Sigmoid colon (tissue), 7 donors: ENCODE measurements around the gene CCL2. TPM values are rescaled to one million over a fixed set of nuclear protein-coding genes. Genes with fewer than 3 reads are reported as not detected.

ENCODE experiments used
- DNase-seq: peaks from one replicate; pipeline ENCODE4 v3.0.0-alpha.2; 2019
- H3K27ac ChIP-seq, 4 donors: fragments of 200-600 bp; sonication (generic); one replicate each; pipeline ENCODE4 v1.5.1; 2016 to 2019; ENCODE audit warnings: mild to moderate bottlenecking in 1 of 4
- H3K27me3 ChIP-seq, 3 donors: fragments of 200-600 bp; sonication (generic); one replicate each; pipeline ENCODE4 v1.5.1; 2019; ENCODE audit warnings: mild to moderate bottlenecking in 1 of 3
- H3K36me3 ChIP-seq, 4 donors: fragments of 200-600 bp; sonication (generic); one replicate each; pipeline ENCODE4 v1.5.1; 2016 to 2019
- H3K4me1 ChIP-seq, 4 donors: fragments of 200-600 bp; sonication (generic); one replicate each; pipeline ENCODE4 v1.5.1; 2017 to 2019
- H3K4me3 ChIP-seq, 4 donors: fragments of 200-600 bp; sonication (generic); one replicate each; pipeline ENCODE4 v1.5.1; 2017 to 2019; ENCODE audit warnings: mild to moderate bottlenecking in 2 of 4, moderate library complexity in 1 of 4
- H3K9me3 ChIP-seq, 4 donors: fragments of 200-600 bp in 3 of 4; sonication (generic) in 3 of 4; one replicate each; pipeline versions ENCODE4 v1.5.1 to v1.6.1; 2013 to 2019
- EP300 ChIP-seq, 4 donors: sonication (generic); formaldehyde crosslinking; IDR thresholded peaks; one replicate each; pipeline ENCODE4 v1.6.1; 2017; ENCODE audit warnings: antibody characterized with exemption in 4 of 4
- POLR2A ChIP-seq, 2 donors: fragments of 450-650 bp; IDR thresholded peaks; one replicate each; pipeline ENCODE4 v1.6.1; 2016; ENCODE audit warnings: antibody characterized with exemption in 2 of 2, mild to moderate bottlenecking in 2 of 2, moderate library complexity in 2 of 2
- POLR2AphosphoS5 ChIP-seq, 4 donors: sonication (generic); formaldehyde crosslinking; IDR thresholded peaks; one replicate each; pipeline ENCODE4 v1.6.1; 2017; ENCODE audit warnings: antibody characterized with exemption in 4 of 4
- WGBS, 2 donors: extraction: QIAGEN DNeasy Blood & Tissue Kit; methylation state at CpG; one replicate each; pipeline ENCODE4 v1.1.7; 2013; 5-methylcytosine and 5-hydroxymethylcytosine counted together
- intact Hi-C: fragments of 100-400 bp; cut with DNase I; formaldehyde crosslinking; loops from one replicate; pipeline ENCODE4 v1.15.1; 2023
- polyA plus RNA-seq, 3 donors: library from polyadenylated mRNA; stranded (reverse); fragments of 200-250 nt; gene quantifications; one replicate each; pipeline ENCODE4 v1.2.3, GENCODE V29; 2013
- total RNA-seq, 4 donors: library from RNA; depleted of rRNA; stranded (reverse); fragments of >200 nt; gene quantifications; one replicate each; pipeline ENCODE4 v1.1.0, GENCODE V29; 2016
- TF ChIP-seq, protein P1 (sequence below), 4 experiments: fragments of 450-650 bp in 3 of 4; fragments of 200-600 bp in 1 of 4; IDR thresholded peaks; one replicate each; pipeline ENCODE4 v1.5.1; 2016 to 2019; ENCODE audit warnings: antibody characterized with exemption in 4 of 4, mild to moderate bottlenecking in 3 of 4, moderate library complexity in 2 of 4
- donor health status: healthy with polysubstance abuse.
- donor health status: Bipolar disorder and iron deficiency.
- donor health status: healthy.

CCL2 gene
- total and polyA plus RNA-seq, 7 donors: 24.3 to 862 (median 37.6) TPM

DNA sequence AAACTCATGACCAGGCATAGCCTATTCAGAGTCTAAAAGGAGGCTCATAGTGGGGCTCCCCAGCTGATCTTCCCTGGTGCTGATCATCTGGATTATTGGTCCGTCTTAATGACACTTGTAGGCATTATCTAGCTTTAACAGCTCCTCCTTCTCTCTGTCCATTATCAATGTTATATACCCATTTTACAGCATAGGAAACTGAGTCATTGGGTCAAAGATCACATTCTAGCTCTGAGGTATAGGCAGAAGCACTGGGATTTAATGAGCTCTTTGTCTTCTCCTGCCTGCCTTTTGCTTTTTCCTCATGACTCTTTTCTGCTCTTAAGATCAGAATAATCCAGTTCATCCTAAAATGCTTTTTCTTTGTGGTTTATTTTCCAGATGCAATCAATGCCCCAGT lies 756 bp downstream of the CCL2 start:
- intact Hi-C loops: loop anchor here (1.0 kb wide), 1 partner anchor 56 kb away; no protein-coding TSS in a partner anchor
- Histone ChIP-seq H3K4me1 (peaks cover 0 to 61% (median 52%) of the 10 kb centered on the region in 4 donors), H3K9me3 (no peaks in the 10 kb centered on the region), H3K36me3 (no peaks in the 10 kb centered on the region), H3K4me3 (peak overlapping the region; percentile 19 to 50 (median 42)), H3K27ac (peak overlapping the region; percentile 80 to 92 (median 84)), H3K27me3 (no peaks in the 10 kb centered on the region)
- no peak for DNase-seq
- WGBS, 2 donors: 63 to 72% methylated on average over 1 of the region's 1 CpG
- TF ChIP-seq, protein P1, sequence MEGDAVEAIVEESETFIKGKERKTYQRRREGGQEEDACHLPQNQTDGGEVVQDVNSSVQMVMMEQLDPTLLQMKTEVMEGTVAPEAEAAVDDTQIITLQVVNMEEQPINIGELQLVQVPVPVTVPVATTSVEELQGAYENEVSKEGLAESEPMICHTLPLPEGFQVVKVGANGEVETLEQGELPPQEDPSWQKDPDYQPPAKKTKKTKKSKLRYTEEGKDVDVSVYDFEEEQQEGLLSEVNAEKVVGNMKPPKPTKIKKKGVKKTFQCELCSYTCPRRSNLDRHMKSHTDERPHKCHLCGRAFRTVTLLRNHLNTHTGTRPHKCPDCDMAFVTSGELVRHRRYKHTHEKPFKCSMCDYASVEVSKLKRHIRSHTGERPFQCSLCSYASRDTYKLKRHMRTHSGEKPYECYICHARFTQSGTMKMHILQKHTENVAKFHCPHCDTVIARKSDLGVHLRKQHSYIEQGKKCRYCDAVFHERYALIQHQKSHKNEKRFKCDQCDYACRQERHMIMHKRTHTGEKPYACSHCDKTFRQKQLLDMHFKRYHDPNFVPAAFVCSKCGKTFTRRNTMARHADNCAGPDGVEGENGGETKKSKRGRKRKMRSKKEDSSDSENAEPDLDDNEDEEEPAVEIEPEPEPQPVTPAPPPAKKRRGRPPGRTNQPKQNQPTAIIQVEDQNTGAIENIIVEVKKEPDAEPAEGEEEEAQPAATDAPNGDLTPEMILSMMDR (IDR thresholded peaks at IDR 0.05): no peak
- TF ChIP-seq POLR2AphosphoS5 (IDR thresholded peaks at IDR 0.05): no peak

- Histone ChIP-seq H3K27ac (no peak overlapping the region), H3K4me1 (peaks cover 0 to 45% (median 36%) of the 10 kb centered on the region in 4 donors), H3K27me3 (no peaks in the 10 kb centered on the region), H3K4me3 (peak overlapping the region in 1 of 4 donors; percentile 44), H3K36me3 (no peaks in the 10 kb centered on the region), H3K9me3 (no peaks in the 10 kb centered on the region)
- intact Hi-C loops: no loop called here
- WGBS, 2 donors: 65 to 79% methylated on average over 5 of the region's 5 CpGs
- TF ChIP-seq, protein P1 (IDR thresholded peaks at IDR 0.05): no peak
- no peak for TF ChIP-seq POLR2A (IDR thresholded peaks at IDR 0.05)
- TF ChIP-seq EP300 (IDR thresholded peaks at IDR 0.05): no peak
- TF ChIP-seq POLR2AphosphoS5 (IDR thresholded peaks at IDR 0.05): no peak
- no peak for DNase-seq
These were observed 2.4 kb downstream of the CCL2 start for GRCh38 chr17:34257299-34257985.

GRCh38 chr17:34257986-34258326 lies 2.9 kb downstream of the CCL2 start:
- Histone ChIP-seq H3K36me3 (no peaks in the 10 kb centered on the region), H3K27me3 (no peaks in the 10 kb centered on the region), H3K4me1 (peaks cover 0 to 40% (median 30%) of the 10 kb centered on the region in 4 donors), H3K27ac (peak overlapping the region in 1 of 4 donors; percentile 18), H3K9me3 (no peaks in the 10 kb centered on the region), H3K4me3 (no peak overlapping the region)
- intact Hi-C loops: no loop called here
- 78 to 84% methylated on average over 1 of the region's 1 CpG for WGBS, 2 donors
- TF ChIP-seq POLR2A (IDR thresholded peaks at IDR 0.05) (no peak), EP300 (IDR thresholded peaks at IDR 0.05) (no peak), POLR2AphosphoS5 (IDR thresholded peaks at IDR 0.05) (no peak)
- TF ChIP-seq, protein P1 (IDR thresholded peaks at IDR 0.05): no peak
- no peak for DNase-seq

DNA sequence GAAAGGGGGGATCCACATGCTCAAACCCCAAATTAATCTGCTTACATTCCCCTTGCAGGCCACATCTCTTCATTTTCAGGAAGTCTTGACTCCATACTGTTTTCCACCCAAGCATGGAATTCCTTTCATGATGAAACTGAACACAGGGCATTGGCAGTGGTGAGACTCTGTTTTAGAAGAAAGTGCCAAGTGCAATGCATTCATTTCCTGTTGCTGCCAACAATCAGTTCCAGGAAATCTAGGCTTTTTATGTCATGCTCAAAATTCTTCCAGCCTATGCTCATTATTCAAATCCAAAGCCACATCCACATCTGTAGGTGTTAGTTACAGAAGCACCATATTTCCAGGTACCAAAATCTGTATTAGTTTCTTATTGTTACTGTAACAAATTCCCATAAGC lies 4.1 kb downstream of the CCL2 start:
- H3K4me1 ChIP-seq: peaks cover 0 to 28% (median 19%) of the 10 kb centered on the region in 4 donors
- no peaks in the 10 kb centered on the region for H3K36me3 ChIP-seq
- no peak overlapping the region for H3K27ac ChIP-seq
- no peak for DNase-seq
- H3K27me3 ChIP-seq: no peaks in the 10 kb centered on the region
- H3K9me3 ChIP-seq: no peaks in the 10 kb centered on the region
- TF ChIP-seq, protein P1 (IDR thresholded peaks at IDR 0.05): no peak
- TF ChIP-seq EP300 (IDR thresholded peaks at IDR 0.05): no peak
- no peak for TF ChIP-seq POLR2A (IDR thresholded peaks at IDR 0.05)
- no peak for TF ChIP-seq POLR2AphosphoS5 (IDR thresholded peaks at IDR 0.05)
- intact Hi-C loops: no loop called here
- H3K4me3 ChIP-seq: no peak overlapping the region

DNA sequence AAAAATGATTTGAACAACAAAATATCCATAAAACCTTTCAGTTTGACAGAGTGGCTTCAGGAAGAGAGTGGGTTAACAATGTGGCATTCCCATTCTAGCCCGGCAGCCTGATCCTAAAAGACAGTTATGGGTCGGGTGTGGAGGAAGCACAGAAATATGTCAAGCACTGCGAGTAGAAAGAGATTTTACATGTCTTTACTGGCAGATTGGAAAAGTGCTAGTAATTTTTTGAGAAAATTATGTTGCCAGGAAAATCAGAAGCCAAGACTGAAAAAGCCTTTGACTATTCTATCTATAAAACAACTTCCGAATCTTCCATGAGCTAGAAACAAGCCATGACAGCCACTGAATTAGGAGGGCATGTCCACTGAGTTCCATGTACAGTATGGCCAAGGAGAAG lies 5.8 kb downstream of the CCL2 start:
- intact Hi-C loops: no loop called here
- H3K4me3 ChIP-seq: no peak overlapping the region
- no peaks in the 10 kb centered on the region for H3K9me3 ChIP-seq
- H3K4me1 ChIP-seq: peaks cover 0 to 11% (median 3%) of the 10 kb centered on the region in 4 donors
- H3K36me3 ChIP-seq: no peaks in the 10 kb centered on the region
- TF ChIP-seq POLR2AphosphoS5 (IDR thresholded peaks at IDR 0.05) (no peak), EP300 (IDR thresholded peaks at IDR 0.05) (no peak), POLR2A (IDR thresholded peaks at IDR 0.05) (no peak)
- TF ChIP-seq, protein P1 (IDR thresholded peaks at IDR 0.05): no peak
- DNase-seq: no peak
- no peak overlapping the region for H3K27ac ChIP-seq
- WGBS, 2 donors: 39 to 67% methylated on average over 4 of the region's 4 CpGs
- no peaks in the 10 kb centered on the region for H3K27me3 ChIP-seq
